ENCODE data around the gene CSTF1. TPM values are rescaled to one million over a fixed set of nuclear protein-coding genes. Genes with fewer than 3 reads are reported as not detected.

The CSTF1 gene
- total RNA-seq, 1 experiment from 2014 or later = 44.5 TPM

DNA sequence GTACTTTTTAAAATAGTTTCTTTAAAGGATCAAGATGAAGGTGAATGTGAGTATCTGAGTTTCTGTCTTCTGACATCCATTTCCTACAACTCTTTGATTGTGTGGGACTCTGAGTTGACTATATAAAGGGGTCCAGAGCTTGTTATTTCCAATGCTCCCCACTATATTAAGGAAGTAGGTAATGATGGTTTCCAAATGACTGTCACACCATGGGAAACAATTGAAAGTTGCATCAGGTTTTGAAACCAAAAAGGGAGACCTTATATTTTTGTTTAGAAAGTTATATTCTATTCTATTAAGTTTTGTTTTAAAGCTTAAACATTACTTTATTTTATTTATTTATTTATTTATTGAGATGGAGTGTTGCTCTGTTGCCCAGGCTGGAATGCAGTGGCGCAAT, 30.8 kb downstream of the CSTF1 start:
- ChIA-PET POLR2A (no interaction called here), CTCF (no interaction called here), RAD21 (ENCODE audit: low non-redundant PET in 1 of 2, low total read pairs in 2 of 2, uncharacterized antibody in 2 of 2, unreplicated experiment in 2 of 2) (no interaction called here)
- Histone ChIP-seq H3K4me1 (ENCODE audit: control insufficient read depth in 1 of 2, insufficient read depth in 2 of 2, low read length in 2 of 2) (peaks cover 15 to 21% of the 10 kb centered on the region in 2 experiments), H3K36me3 (ENCODE audit: control insufficient read depth in 1 of 2, insufficient read depth in 2 of 2, low read length in 2 of 2) (no peaks in the 10 kb centered on the region), H3K79me2 (ENCODE audit: insufficient read depth, low read length) (no peaks in the 10 kb centered on the region), H4K20me1 (ENCODE audit: insufficient read depth) (no peaks in the 10 kb centered on the region), H3K4me2 (ENCODE audit: low read length) (peak overlapping the region; percentile 55; the same call in 1 of the 2 replicates), H2AFZ (ENCODE audit: low read depth, low read length, poor library complexity, severe bottlenecking) (no peak overlapping the region), H3K4me3 (replicated peaks in 1 of 2; ENCODE audit: low read depth in 1 of 2, low read length in 2 of 2) (no peak overlapping the region), H3K9me2 (ENCODE audit: insufficient read depth) (no peaks in the 10 kb centered on the region), H3K9me3 (ENCODE audit: control insufficient read depth in 1 of 2, insufficient read depth in 1 of 2, low read depth in 1 of 2, low read length in 2 of 2) (no peaks in the 10 kb centered on the region), H3K9ac (ENCODE audit: low read length) (no peak overlapping the region), H3K27me3 (ENCODE audit: insufficient read depth, low read length) (no peaks in the 10 kb centered on the region), H3K27ac (ENCODE audit: low read depth, low read length) (no peak overlapping the region)
- TF ChIP-seq, protein P1, sequence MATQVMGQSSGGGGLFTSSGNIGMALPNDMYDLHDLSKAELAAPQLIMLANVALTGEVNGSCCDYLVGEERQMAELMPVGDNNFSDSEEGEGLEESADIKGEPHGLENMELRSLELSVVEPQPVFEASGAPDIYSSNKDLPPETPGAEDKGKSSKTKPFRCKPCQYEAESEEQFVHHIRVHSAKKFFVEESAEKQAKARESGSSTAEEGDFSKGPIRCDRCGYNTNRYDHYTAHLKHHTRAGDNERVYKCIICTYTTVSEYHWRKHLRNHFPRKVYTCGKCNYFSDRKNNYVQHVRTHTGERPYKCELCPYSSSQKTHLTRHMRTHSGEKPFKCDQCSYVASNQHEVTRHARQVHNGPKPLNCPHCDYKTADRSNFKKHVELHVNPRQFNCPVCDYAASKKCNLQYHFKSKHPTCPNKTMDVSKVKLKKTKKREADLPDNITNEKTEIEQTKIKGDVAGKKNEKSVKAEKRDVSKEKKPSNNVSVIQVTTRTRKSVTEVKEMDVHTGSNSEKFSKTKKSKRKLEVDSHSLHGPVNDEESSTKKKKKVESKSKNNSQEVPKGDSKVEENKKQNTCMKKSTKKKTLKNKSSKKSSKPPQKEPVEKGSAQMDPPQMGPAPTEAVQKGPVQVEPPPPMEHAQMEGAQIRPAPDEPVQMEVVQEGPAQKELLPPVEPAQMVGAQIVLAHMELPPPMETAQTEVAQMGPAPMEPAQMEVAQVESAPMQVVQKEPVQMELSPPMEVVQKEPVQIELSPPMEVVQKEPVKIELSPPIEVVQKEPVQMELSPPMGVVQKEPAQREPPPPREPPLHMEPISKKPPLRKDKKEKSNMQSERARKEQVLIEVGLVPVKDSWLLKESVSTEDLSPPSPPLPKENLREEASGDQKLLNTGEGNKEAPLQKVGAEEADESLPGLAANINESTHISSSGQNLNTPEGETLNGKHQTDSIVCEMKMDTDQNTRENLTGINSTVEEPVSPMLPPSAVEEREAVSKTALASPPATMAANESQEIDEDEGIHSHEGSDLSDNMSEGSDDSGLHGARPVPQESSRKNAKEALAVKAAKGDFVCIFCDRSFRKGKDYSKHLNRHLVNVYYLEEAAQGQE (IDR thresholded peaks at IDR 0.05; ENCODE audit: low read depth) = no peak
- TF ChIP-seq JUND (IDR thresholded peaks at IDR 0.05) (no peak), CBX3 (IDR thresholded peaks at IDR 0.05; ENCODE audit: low read depth) (no peak), ZFX (IDR thresholded peaks at IDR 0.05) (no peak), SRF (IDR thresholded peaks at IDR 0.05; ENCODE audit: low read depth) (no peak), SP1 (IDR thresholded peaks at IDR 0.05; ENCODE audit: low read depth) (no peak), POLR2A (IDR thresholded peaks at IDR 0.05; ENCODE audit: borderline replicate concordance, extremely low read depth, insufficient read depth, insufficient read length) (no peak)
- TF ChIP-seq, protein P2, sequence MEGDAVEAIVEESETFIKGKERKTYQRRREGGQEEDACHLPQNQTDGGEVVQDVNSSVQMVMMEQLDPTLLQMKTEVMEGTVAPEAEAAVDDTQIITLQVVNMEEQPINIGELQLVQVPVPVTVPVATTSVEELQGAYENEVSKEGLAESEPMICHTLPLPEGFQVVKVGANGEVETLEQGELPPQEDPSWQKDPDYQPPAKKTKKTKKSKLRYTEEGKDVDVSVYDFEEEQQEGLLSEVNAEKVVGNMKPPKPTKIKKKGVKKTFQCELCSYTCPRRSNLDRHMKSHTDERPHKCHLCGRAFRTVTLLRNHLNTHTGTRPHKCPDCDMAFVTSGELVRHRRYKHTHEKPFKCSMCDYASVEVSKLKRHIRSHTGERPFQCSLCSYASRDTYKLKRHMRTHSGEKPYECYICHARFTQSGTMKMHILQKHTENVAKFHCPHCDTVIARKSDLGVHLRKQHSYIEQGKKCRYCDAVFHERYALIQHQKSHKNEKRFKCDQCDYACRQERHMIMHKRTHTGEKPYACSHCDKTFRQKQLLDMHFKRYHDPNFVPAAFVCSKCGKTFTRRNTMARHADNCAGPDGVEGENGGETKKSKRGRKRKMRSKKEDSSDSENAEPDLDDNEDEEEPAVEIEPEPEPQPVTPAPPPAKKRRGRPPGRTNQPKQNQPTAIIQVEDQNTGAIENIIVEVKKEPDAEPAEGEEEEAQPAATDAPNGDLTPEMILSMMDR (IDR thresholded peaks at IDR 0.05 in 2 of 3, conservative IDR thresholded peaks at IDR 0.05 in 1 of 3; ENCODE audit: borderline replicate concordance in 1 of 3, insufficient read depth in 1 of 3, low read depth in 2 of 3, low read length in 2 of 3) = no peak
- TF ChIP-seq, protein P3, sequence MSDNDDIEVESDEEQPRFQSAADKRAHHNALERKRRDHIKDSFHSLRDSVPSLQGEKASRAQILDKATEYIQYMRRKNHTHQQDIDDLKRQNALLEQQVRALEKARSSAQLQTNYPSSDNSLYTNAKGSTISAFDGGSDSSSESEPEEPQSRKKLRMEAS (IDR thresholded peaks at IDR 0.05) = no peak
- no TSS peak for BruUV-seq (replicated peaks)
- ATAC-seq (no peak), DNase-seq (ENCODE audit: low read depth, low spot score) (no peak)
- intact Hi-C loops (cut with micrococcal nuclease) = no loop called here
